ENCODE data around the gene CHN1.

CHN1 gene

DNA sequence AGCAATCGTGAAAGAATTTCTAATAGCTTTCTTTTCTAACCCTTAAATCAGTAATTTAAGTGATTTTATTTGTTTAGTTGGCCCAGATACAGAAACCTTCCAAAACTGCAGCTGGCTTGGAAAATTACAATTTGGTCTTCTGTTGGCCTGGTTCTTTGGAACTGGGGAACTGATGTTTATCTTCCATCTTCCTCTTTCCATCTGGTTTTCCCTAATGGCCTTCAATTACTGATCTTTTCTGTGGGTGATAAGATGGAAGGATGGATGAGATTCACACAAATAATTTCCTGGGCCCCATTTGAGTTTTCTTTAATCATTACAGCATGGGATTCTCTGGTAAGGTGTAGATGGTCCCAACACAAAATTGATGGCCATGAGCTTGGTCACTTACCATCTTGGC, 134.4 kb downstream of the CHN1 start:
- DNase-seq (ENCODE audit: low read depth in 3 of 3), result no peak

- no peak for DNase-seq (ENCODE audit: low read depth in 3 of 3)
These were observed 136.3 kb downstream of the CHN1 start for GRCh38 chr2:174868878-174869277.

DNA sequence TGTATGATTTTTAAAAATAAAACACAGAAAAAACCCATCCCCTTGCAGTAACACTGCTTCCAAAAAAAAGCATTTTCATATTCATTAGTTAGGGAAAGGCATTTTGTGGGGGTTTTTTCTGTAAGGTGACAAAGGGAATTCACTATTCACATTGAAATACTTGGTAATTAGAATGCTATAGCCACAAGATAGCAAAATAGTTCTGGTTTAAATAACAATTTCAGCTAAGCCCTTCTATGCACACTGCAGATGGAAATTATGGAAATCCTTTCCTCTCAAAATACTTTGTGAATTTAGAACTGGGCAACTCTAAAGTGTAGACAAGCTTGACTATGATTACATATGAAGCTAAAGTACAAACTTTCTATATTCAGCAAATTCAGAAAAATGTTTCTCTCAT, 138.8 kb downstream of the CHN1 start:
- no peak for DNase-seq (ENCODE audit: low read depth in 3 of 3)

DNA sequence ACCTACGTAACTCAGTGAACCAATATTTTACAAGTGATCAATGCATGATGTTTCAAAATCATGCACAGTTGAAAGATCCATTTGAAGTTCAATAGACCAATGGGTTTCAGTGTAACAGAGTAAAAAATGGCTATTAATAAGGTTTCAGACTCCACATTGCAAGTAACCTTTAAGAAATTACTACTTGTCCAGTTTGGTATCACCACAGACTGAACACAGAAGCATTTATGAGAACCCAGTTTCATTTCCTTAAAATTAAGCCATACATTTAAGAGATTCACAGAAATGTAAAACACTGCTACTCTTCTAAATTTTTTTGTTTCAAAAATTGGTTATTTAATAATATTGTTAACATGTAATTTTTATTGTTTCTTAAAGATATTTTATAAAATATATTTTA, 142.0 kb downstream of the CHN1 start:
- no peak for DNase-seq (ENCODE audit: low read depth in 3 of 3)

GRCh38 chr2:174859563-174860169, 145.5 kb downstream of the CHN1 start:
- no peak for DNase-seq (ENCODE audit: low read depth in 3 of 3)

- no peak for DNase-seq (ENCODE audit: low read depth in 3 of 3)
These were observed 146.4 kb downstream of the CHN1 start for GRCh38 chr2:174858745-174859144.

- DNase-seq (ENCODE audit: low read depth in 3 of 3), result no peak
These were observed 148.7 kb downstream of the CHN1 start for GRCh38 chr2:174856447-174856846.

DNA sequence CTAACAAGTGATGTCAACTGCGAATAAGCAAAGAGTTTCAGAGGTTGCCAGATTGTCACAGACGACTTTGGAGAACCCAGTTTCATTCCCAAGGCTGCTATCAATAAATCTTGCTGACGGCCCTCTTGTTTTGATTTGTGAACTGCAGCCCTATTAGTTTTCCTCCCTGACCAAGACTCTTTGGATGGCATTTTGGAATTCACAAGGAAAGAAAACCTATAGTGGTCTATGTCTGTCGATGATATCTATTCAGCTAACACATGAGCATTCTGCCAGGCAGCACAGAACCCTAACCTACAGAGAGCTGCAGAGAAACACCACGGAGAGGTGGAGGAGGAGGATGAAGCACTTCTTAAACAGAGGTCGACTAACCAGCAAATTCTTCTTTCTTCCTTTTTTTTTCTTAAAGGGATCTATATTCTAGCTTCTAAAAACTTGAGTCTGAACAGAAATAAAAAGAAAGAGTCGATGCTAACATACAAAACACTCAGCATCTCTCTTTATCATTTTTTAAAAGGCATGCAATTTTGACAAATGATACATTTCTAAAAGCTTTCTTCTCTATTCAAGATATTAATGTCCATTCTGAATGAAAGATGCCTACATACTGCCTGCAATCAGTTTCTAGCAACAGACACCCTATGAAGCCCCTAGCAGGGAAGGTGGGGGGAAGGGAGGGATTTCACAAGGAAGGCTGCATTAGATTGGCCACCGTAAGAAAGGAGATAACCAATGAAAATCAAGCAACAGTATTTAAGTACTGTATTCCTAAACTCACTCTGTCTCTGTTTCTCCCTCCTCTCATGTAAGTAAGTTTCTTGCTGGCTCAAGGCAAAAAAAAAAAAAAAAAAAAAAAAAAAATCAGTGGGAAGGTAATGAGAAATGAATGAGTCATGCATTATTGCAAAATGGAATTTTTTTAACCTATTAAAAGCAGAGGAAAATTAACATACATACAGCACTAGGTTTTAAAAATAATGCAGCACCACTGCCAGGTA, 157.9 kb downstream of the CHN1 start:
- no peak for DNase-seq (ENCODE audit: low read depth in 3 of 3)

DNA sequence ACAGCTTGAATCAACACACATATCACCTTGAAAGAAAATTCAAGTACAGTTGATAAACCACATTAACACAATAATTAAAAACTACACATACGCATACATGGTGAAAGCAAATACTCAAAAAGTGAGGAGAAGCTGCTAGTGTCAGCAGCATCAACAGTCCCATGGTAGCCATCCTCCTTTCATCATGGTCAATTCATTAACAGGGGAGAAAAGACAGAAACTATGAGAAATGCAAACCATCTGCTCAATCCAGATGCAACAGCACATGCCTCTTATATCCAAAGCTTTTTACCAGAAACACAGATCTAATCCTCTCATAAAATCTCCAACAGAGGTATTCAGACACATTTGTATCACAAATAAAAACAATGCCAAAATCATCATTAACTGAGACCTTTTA, 159.0 kb downstream of the CHN1 start:
- no peak for DNase-seq (ENCODE audit: low read depth in 3 of 3)

GRCh38 chr2:174844295-174844708, 160.9 kb downstream of the CHN1 start:
- DNase-seq (ENCODE audit: low read depth in 3 of 3), result no peak

DNA sequence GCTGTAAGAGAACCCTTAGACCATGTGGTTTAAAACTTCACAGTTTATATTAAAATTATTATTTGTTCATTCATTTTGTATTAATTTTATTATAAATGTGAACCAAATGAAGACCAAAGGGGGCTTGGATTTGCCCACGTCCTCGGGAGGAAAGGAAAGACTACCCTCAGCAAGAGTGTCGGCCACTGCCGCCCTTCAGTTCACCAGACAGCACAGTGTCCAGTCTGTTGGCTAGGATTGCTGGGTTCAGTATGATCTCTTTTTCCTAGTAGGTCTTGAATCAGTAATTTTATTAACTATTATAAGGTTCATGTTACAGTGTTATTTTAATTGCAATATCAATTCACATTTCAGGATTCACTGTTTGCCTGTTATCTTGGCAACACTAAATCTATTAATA, 162.7 kb downstream of the CHN1 start:
- no peak for DNase-seq (ENCODE audit: low read depth in 3 of 3)

GRCh38 chr2:174841936-174842335, 163.2 kb downstream of the CHN1 start:
- no peak for DNase-seq (ENCODE audit: low read depth in 3 of 3)

DNA sequence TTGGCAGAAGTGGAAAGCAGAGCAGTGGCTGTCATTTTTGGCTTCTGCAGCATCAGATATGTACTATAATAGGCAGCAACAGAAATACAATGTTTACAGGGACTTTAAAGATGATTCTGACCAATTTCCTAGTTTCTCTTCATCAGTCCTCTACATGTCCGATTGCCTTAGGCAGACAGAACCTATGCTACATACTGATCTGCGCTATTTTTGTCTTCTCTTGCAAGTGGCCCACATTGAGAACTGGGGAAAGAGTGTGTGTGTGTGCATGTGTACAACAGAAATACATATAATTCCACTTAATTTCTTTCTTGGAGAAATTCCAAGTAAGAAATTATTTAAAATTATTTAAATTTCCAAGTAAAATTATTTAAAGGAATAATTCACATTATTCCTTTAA, 163.8 kb downstream of the CHN1 start:
- no peak for DNase-seq (ENCODE audit: low read depth in 3 of 3)

GRCh38 chr2:174840436-174840835, 164.7 kb downstream of the CHN1 start:
- DNase-seq (ENCODE audit: low read depth in 3 of 3), result no peak

DNA sequence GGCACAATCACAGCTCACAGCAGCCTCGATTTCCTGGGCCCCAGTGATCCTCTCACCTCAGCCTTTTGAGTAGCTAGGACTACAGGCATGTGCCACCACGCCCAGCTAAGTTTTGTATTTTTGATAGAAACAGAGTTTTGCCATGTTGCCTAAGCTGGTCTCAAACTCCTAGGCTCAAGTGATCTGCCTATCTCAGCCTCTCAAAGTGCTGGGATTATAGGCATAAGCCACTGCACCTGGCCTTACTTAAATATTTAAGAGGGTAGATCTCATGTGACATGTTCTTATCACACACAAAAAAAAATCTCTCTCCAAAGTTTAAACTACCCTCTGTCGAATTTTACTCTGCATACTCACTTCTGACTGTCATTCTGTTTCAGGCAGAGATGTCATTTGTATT, 165.5 kb downstream of the CHN1 start:
- no peak for DNase-seq (ENCODE audit: low read depth in 3 of 3)

GRCh38 chr2:174836995-174837390, 168.2 kb downstream of the CHN1 start:
- DNase-seq (ENCODE audit: low read depth in 3 of 3), result no peak

GRCh38 chr2:174836377-174836994, 168.7 kb downstream of the CHN1 start:
- no peak for DNase-seq (ENCODE audit: low read depth in 3 of 3)

DNA sequence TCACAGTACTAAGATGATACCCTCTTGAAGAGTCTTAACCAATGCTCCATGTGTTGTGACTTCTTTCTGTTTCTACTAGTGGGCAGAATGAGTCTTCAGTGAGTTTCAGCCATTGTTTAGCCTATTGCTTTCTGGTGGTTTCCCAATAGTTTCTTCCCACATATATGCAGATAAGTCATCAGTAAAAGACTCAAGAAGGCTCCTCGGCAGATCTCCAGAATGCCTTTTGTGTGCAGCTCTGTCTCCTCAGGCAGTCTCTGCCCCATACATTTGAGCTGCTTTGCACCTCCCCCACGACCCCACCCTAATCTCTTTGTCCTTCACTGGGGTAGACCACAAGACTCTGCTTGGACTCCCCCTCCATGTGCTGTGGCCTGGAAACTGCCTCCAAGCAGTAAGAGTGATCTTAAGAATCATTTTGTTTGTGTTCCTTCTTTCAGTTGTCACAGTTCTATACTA, 169.4 kb downstream of the CHN1 start:
- peak; percentile 18 to 41 (median 35) for DNase-seq (ENCODE audit: low read depth in 3 of 3)

- DNase-seq (ENCODE audit: low read depth in 3 of 3), result no peak
These were observed 171.4 kb downstream of the CHN1 start for GRCh38 chr2:174833737-174834136.

DNA sequence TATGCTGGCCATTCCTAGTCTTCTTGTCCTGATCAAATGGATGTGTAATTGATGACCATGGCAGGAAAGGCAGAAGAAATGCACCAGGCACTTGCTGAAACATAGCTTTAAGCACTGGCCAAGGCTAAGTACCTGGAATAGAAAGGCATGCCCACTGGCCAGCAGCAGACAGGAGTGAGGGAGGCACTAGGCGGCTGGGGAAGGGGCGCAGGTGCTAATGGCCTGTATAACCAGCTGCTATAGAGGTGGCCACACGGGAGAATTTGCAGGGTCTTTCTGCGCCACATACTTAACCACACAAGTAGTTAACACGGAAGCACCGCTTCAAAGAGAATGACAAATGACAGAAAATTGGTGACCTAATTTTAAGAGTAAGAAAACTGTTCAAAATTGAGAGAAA, 174.6 kb downstream of the CHN1 start:
- DNase-seq (ENCODE audit: low read depth in 3 of 3), result no peak

DNA sequence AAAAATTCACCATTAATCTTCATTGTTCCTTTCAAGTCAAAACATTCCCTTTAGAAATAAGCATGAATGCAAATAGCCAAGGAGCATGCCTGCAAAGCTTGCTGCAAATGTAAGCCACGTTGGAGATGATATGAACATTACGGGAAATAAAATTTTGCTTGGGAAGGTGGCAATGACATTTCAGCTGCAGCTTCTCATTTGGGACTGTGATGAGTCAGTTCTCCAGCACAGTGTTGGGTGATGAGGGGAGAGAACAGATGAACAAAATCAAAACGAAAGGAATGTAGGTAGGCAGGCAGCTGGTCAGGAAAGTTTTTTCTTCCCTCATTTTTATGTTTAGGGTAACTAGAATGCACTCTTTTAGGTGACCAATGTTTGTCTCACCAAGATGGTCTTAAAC, 175.6 kb downstream of the CHN1 start:
- no peak for DNase-seq (ENCODE audit: low read depth in 3 of 3)

Data from stimulated activated CD4-positive, alpha-beta T cell treated with anti-CD3 and anti-CD28 coated beads, TNF-alpha, amount 100 ng/mL, for 48 hours (primary cell).